Liver (tissue), 9 donors: Measurements from ENCODE around the gene DTX4. TPM values are rescaled to one million over a fixed set of nuclear protein-coding genes. Genes with fewer than 3 reads are reported as not detected.
A peak's percentile ranks its signal among the peaks of the same experiment; 100 is the strongest.

ENCODE experiments used
- DNase-seq: peaks from one replicate; pipeline ENCODE4 v3.0.0-alpha.2; 2017; ENCODE audit warnings: low spot score
- H3K27ac ChIP-seq, 2 donors: one replicate each; pipeline ENCODE4 v1.7.0; 2013; ENCODE audit warnings: inconsistent platforms in 2 of 2, low read length in 2 of 2, control low read depth in 1 of 2, low read depth in 1 of 2, mild to moderate bottlenecking in 1 of 2
- H3K27me3 ChIP-seq, 4 donors: one replicate each; pipeline versions ENCODE4 v1.6.1 to v1.7.0; 2013; ENCODE audit warnings: low read length in 3 of 4, inconsistent platforms in 1 of 4, mild to moderate bottlenecking in 1 of 4, moderate library complexity in 1 of 4; ENCODE audit not compliant: control insufficient read depth in 4 of 4, insufficient read depth in 4 of 4
- H3K36me3 ChIP-seq, 4 donors: one replicate each; pipeline versions ENCODE4 v1.6.1 to v1.7.0; 2013; ENCODE audit warnings: low read length in 3 of 4, mild to moderate bottlenecking in 3 of 4, low read depth in 1 of 4, moderate library complexity in 1 of 4; ENCODE audit not compliant: control insufficient read depth in 4 of 4, insufficient read depth in 3 of 4
- H3K4me1 ChIP-seq, 4 donors: one replicate each; pipeline versions ENCODE4 v1.6.1 to v1.7.0; 2013; ENCODE audit warnings: low read length in 3 of 4, mild to moderate bottlenecking in 3 of 4, moderate library complexity in 1 of 4; ENCODE audit not compliant: control insufficient read depth in 4 of 4, insufficient read depth in 4 of 4
- H3K4me3 ChIP-seq, 3 donors: one replicate each; pipeline versions ENCODE4 v1.6.1 to v1.7.0; 2013; ENCODE audit warnings: low read length in 3 of 3, control low read depth in 1 of 3, low read depth in 1 of 3, mild to moderate bottlenecking in 1 of 3
- H3K9ac ChIP-seq, 2 donors: one replicate each; pipeline ENCODE4 v1.7.0; 2013; ENCODE audit warnings: low read length in 2 of 2, mild to moderate bottlenecking in 2 of 2, moderate library complexity in 2 of 2, control low read depth in 1 of 2, low read depth in 1 of 2
- H3K9me3 ChIP-seq, 4 donors: one replicate each; pipeline versions ENCODE4 v1.6.1 to v1.7.0; 2013; ENCODE audit warnings: low read length in 3 of 4; ENCODE audit not compliant: control insufficient read depth in 4 of 4
- CTCF ChIP-seq: fragments of 150-350 bp; IDR thresholded peaks from 2 replicates; pipeline ENCODE4 v1.5.1; 2017; ENCODE audit warnings: improper control_type of control experiment, low read depth, low read length; ENCODE audit not compliant: missing input control
- EGR1 ChIP-seq, 2 donors: IDR thresholded peaks; 2 replicates each; pipeline ENCODE4 v1.6.1; 2016 to 2018; ENCODE audit warnings: antibody characterized with exemption in 2 of 2, low read depth in 2 of 2
- FOXA1 ChIP-seq: IDR thresholded peaks from 2 replicates; pipeline ENCODE4 v1.6.1; 2016; ENCODE audit warnings: antibody characterized with exemption
- FOXA2 ChIP-seq: IDR thresholded peaks from 2 replicates; pipeline ENCODE4 v1.6.1; 2016; ENCODE audit warnings: antibody characterized with exemption
- GABPA ChIP-seq, 2 donors: IDR thresholded peaks in 1 of 2; conservative IDR thresholded peaks in 1 of 2; 2 replicates each; pipeline ENCODE4 v1.6.1; 2016; ENCODE audit warnings: antibody characterized with exemption in 2 of 2, mild to moderate bottlenecking in 1 of 2, moderate library complexity in 1 of 2
- HNF4A ChIP-seq, 2 donors: conservative IDR thresholded peaks; 2 replicates each; pipeline ENCODE4 v1.6.1; 2016; ENCODE audit warnings: antibody characterized with exemption in 2 of 2, mild to moderate bottlenecking in 2 of 2
- HNF4G ChIP-seq: IDR thresholded peaks from 2 replicates; pipeline ENCODE4 v1.6.1; 2016; ENCODE audit warnings: antibody characterized with exemption
- JUND ChIP-seq, 2 donors: IDR thresholded peaks; 2 replicates each; pipeline ENCODE4 v1.6.1; 2016; ENCODE audit warnings: antibody characterized with exemption in 2 of 2
- MAX ChIP-seq: IDR thresholded peaks from 2 replicates; pipeline ENCODE4 v1.6.1; 2016; ENCODE audit warnings: antibody characterized with exemption
- NR2F2 ChIP-seq: IDR thresholded peaks from 2 replicates; pipeline ENCODE4 v1.6.1; 2016; ENCODE audit warnings: antibody characterized with exemption
- RAD21 ChIP-seq, 2 donors: IDR thresholded peaks; 2 replicates each; pipeline ENCODE4 v1.6.1; 2016; ENCODE audit warnings: antibody characterized with exemption in 2 of 2, mild to moderate bottlenecking in 2 of 2
- RXRA ChIP-seq, 2 donors: IDR thresholded peaks; 2 replicates each; pipeline ENCODE4 v1.6.1; 2017 to 2018; ENCODE audit warnings: antibody characterized with exemption in 2 of 2, mild to moderate bottlenecking in 1 of 2
- SP1 ChIP-seq: IDR thresholded peaks from 2 replicates; pipeline ENCODE4 v1.6.1; 2018; ENCODE audit warnings: antibody characterized with exemption, mild to moderate bottlenecking
- TAF1 ChIP-seq: conservative IDR thresholded peaks from 2 replicates; pipeline ENCODE4 v1.6.1; 2016; ENCODE audit warnings: antibody characterized with exemption, mild to moderate bottlenecking
- YY1 ChIP-seq: IDR thresholded peaks from 2 replicates; pipeline ENCODE4 v1.6.1; 2016; ENCODE audit warnings: antibody characterized with exemption, mild to moderate bottlenecking
- ZBTB33 ChIP-seq: IDR thresholded peaks from 2 replicates; pipeline ENCODE4 v1.6.1; 2016; ENCODE audit warnings: antibody characterized with exemption
- WGBS: extraction: QIAGEN DNeasy Blood & Tissue Kit; methylation state at CpG from one replicate; pipeline ENCODE4 v1.1.7; 2013; 5-methylcytosine and 5-hydroxymethylcytosine counted together
- polyA plus RNA-seq, 2 donors: library from polyadenylated mRNA; stranded (reverse) in 1 of 2; unstranded in 1 of 2; fragments of 200-250 nt in 1 of 2; fragments of >200 nt in 1 of 2; fragmentation: Nextera tagmentation in 1 of 2; extraction: Ambion mirVana in 1 of 2; gene quantifications; one replicate each; pipeline versions ENCODE4 v1.2.1 to v1.2.3, GENCODE V29; 2013 to 2015
- total RNA-seq, 2 donors: library from RNA; depleted of rRNA; stranded (reverse); fragments of >200 nt; gene quantifications; one replicate each; pipeline ENCODE4 v1.2.3, GENCODE V29; 2014
- TF ChIP-seq, protein P1 (sequence below): IDR thresholded peaks from 2 replicates; pipeline ENCODE4 v1.6.1; 2016; ENCODE audit warnings: antibody characterized with exemption
- TF ChIP-seq, protein P2 (sequence below): IDR thresholded peaks from 2 replicates; pipeline ENCODE4 v1.6.1; 2016; ENCODE audit warnings: antibody characterized with exemption, mild to moderate bottlenecking
- donor health status: healthy.
- donor health status: healthy.
- donor health status: healthy.
- donor health status: healthy.
- donor health status: healthy.

Gene DTX4
- total and polyA plus RNA-seq, 4 donors, result 7.5 to 21.4 (median 14.3) TPM

DNA sequence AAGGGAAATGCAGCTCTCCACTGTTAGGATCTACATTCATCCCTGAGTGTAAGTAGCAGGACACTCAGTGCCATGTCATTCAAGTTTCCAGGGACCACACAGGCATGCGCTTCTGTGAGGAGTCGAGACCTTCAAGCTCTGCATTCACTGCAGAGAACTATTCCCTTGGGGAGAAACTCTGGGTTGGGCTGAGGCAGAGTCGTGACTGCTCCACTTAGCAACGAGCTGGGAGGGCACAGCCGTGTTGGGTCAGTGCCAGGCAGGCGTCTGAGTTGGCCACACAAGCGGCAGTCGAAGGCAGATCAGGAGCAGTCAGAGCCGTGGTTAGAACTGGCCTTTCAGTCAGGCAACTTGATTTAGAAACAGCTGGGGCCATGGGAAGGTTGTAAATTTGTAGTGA lies 26.1 kb downstream of the DTX4 start:
- TF ChIP-seq HNF4G (no peak), FOXA1 (no peak), JUND (IDR thresholded peaks at IDR 0.05) (no peak), ZBTB33 (no peak), RAD21 (IDR thresholded peaks at IDR 0.05) (no peak), EGR1 (IDR thresholded peaks at IDR 0.05; ENCODE audit: low read depth in 2 of 2) (no peak), HNF4A (conservative IDR thresholded peaks at IDR 0.05) (no peak), RXRA (IDR thresholded peaks at IDR 0.05) (no peak), TAF1 (no peak), GABPA (IDR thresholded peaks at IDR 0.05 in 1 of 2, conservative IDR thresholded peaks at IDR 0.05 in 1 of 2) (no peak)
- TF ChIP-seq, protein P1, sequence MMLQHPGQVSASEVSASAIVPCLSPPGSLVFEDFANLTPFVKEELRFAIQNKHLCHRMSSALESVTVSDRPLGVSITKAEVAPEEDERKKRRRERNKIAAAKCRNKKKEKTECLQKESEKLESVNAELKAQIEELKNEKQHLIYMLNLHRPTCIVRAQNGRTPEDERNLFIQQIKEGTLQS, result no peak
- WGBS, result 35% methylated on average over 9 of the region's 9 CpGs
- Histone ChIP-seq H3K4me3 (no peak overlapping the region), H3K4me1 (peaks cover 5 to 18% (median 11%) of the 10 kb centered on the region in 4 donors), H3K9me3 (no peaks in the 10 kb centered on the region), H3K9ac (no peak overlapping the region), H3K27me3 (no peaks in the 10 kb centered on the region), H3K36me3 (peaks cover 5 to 68% (median 32%) of the 10 kb centered on the region in 4 donors), H3K27ac (peak overlapping the region in 1 of 2 donors; percentile 0)
- DNase-seq, result no peak

DNA sequence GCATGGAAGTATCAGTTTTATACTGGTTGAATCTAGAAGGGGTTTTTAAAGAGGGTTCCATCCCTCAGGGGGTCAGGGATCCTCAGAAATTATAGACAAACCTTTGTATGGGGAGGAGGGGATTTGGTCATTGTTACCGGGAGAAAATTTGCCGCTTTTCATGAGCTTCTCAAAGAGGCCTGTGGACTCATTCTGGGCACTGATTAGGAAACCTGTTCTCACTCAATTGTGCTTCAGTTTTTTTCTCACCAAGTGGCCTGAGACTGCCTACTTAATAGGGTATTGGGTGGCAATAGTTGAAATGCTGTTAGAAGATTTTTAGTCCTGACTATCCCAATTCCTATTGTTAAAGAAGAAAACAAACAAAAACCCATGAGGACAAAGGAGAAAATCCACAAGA lies 26.8 kb downstream of the DTX4 start:
- H3K36me3 ChIP-seq, result peaks cover 5 to 68% (median 31%) of the 10 kb centered on the region in 4 donors

More for the DNA sequence above, 26.8 kb downstream of the DTX4 start:
- Histone ChIP-seq H3K4me3 (no peak overlapping the region), H3K9me3 (no peaks in the 10 kb centered on the region), H3K27ac (no peak overlapping the region), H3K4me1 (peaks cover 5 to 18% (median 11%) of the 10 kb centered on the region in 4 donors), H3K9ac (no peak overlapping the region), H3K27me3 (no peaks in the 10 kb centered on the region)
- no peak for DNase-seq
- no peak for TF ChIP-seq HNF4G
- no peak for TF ChIP-seq NR2F2
- no peak for TF ChIP-seq YY1
- no peak for TF ChIP-seq HNF4A (conservative IDR thresholded peaks at IDR 0.05)
- TF ChIP-seq TAF1, result no peak
- TF ChIP-seq, protein P1, result no peak
- TF ChIP-seq RAD21 (IDR thresholded peaks at IDR 0.05), result no peak
- TF ChIP-seq ZBTB33, result no peak
- no peak for TF ChIP-seq FOXA2
- no peak for TF ChIP-seq JUND (IDR thresholded peaks at IDR 0.05)
- no peak for TF ChIP-seq FOXA1
- TF ChIP-seq CTCF, result no peak
- TF ChIP-seq, protein P2, sequence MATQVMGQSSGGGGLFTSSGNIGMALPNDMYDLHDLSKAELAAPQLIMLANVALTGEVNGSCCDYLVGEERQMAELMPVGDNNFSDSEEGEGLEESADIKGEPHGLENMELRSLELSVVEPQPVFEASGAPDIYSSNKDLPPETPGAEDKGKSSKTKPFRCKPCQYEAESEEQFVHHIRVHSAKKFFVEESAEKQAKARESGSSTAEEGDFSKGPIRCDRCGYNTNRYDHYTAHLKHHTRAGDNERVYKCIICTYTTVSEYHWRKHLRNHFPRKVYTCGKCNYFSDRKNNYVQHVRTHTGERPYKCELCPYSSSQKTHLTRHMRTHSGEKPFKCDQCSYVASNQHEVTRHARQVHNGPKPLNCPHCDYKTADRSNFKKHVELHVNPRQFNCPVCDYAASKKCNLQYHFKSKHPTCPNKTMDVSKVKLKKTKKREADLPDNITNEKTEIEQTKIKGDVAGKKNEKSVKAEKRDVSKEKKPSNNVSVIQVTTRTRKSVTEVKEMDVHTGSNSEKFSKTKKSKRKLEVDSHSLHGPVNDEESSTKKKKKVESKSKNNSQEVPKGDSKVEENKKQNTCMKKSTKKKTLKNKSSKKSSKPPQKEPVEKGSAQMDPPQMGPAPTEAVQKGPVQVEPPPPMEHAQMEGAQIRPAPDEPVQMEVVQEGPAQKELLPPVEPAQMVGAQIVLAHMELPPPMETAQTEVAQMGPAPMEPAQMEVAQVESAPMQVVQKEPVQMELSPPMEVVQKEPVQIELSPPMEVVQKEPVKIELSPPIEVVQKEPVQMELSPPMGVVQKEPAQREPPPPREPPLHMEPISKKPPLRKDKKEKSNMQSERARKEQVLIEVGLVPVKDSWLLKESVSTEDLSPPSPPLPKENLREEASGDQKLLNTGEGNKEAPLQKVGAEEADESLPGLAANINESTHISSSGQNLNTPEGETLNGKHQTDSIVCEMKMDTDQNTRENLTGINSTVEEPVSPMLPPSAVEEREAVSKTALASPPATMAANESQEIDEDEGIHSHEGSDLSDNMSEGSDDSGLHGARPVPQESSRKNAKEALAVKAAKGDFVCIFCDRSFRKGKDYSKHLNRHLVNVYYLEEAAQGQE, result no peak
- TF ChIP-seq MAX, result no peak
- TF ChIP-seq GABPA (IDR thresholded peaks at IDR 0.05 in 1 of 2, conservative IDR thresholded peaks at IDR 0.05 in 1 of 2), result no peak
- no peak for TF ChIP-seq RXRA (IDR thresholded peaks at IDR 0.05)
- TF ChIP-seq EGR1 (IDR thresholded peaks at IDR 0.05; ENCODE audit: low read depth in 2 of 2), result no peak
- no peak for TF ChIP-seq SP1
- WGBS, result 97% methylated on average over 2 of the region's 2 CpGs
